Measurements from ENCODE around the gene C4orf17.

The C4orf17 gene

DNA sequence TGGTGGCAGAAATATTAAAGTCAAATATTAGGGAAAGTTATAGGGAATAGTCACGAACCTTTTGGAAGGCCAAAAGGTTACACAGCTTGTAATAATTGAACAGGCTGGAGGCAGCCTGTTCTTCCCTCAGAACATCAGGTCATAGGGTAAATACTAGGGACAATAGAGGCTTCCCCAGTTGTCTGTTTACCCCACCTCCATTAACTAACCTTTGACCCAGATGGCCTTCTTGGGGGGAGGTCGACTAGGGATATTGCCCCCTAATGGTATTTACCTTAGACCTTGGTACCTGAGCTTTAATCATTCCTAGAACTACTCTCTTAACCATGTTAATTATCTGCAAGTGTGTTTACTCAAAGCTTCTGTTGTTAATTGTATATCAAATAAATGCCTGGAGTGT lies 26.0 kb downstream of the C4orf17 start:
- in situ Hi-C loops (cut with MboI; ENCODE audit: low sequenced_read_pairs) = no loop called here

- in situ Hi-C loops (cut with MboI; ENCODE audit: low sequenced_read_pairs) = no loop called here
These were observed 26.9 kb downstream of the C4orf17 start for GRCh38 chr4:99537674-99538073.

GRCh38 chr4:99540277-99540939 lies 29.6 kb downstream of the C4orf17 start:
- in situ Hi-C loops (cut with MboI; ENCODE audit: low sequenced_read_pairs) = no loop called here

DNA sequence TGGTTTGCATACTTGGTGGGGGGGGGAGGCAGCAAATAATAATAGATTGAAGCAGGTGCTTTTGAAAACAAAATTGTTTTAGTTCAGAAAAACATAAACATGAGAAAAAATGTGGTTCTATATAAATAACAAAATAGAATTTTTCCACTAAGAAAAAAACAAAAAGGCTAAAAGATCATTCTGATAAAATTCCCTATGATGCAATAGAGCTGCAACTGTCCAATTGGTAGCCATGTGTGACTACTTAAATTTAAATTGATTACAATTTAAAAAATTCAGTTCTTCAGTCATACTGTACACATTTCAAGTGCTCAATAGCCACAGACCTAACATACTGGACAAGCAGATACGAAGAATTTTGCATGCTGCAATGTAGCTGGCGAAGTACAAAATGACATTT lies 42.1 kb downstream of the C4orf17 start:
- in situ Hi-C loops (cut with MboI; ENCODE audit: low sequenced_read_pairs) = no loop called here

GRCh38 chr4:99563310-99564186 lies 52.7 kb downstream of the C4orf17 start, which contains the start of gene TRMT10A:
Gene TRMT10A (minus strand): TSS chr4:99564039. CDS start chr4:99559338, 4,701 bp downstream.
- in situ Hi-C loops (cut with MboI; ENCODE audit: low sequenced_read_pairs) = no loop called here

DNA sequence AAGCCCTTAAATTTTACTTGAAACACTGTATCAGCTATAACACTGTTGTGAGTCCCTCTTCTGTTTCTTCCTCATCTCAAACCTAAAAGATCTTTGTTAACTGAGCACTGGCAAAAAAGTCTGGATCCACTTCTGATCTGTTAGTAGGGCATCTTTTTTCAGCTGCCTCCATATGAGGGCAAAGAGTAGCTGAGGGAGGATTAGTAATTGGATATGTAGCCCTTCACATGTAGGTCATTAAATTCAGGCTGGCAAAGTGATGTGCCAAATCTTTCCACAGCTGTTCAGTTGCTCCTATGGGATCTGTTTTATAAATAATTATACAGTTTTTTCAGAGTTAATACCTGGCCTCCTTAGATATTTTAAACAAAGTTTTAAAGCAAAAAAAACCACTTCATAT lies 54.1 kb downstream of the C4orf17 start:
- in situ Hi-C loops (cut with MboI; ENCODE audit: low sequenced_read_pairs) = no loop called here

GRCh38 chr4:99571883-99572282 lies 61.1 kb downstream of the C4orf17 start:
- in situ Hi-C loops (cut with MboI; ENCODE audit: low sequenced_read_pairs) = no loop called here

DNA sequence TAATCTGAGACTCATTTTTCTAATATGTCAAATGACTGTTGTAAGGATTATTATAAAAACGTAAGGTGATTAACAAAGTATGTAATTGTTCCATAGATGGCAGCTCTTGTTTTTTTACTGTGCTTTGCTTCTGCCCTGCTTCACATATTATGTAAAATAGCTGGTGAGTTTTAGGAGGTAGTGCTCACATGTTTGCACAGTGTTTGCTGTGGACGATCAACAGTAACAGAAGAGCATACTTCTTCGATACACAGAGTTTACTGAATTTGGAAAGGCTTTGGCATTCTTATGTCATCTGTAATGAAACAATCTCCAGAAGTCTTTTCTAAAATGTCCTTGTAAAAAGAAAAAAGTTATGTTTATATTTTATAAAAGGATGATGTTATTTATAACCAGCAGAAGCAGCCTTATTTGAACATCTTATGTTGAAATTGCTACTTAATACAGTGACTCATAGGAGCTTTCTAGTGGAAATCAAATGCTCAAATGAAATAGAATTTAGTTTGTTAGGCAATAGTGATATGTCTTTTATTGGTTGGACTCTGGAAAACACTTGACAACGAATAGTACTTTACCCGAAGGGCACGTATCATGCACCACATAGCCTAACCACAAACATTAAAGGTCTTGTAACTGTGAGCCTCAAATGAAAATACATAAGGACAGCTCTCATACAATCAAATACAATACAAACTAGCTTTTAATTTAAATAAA lies 61.9 kb downstream of the C4orf17 start:
- in situ Hi-C loops (cut with MboI; ENCODE audit: low sequenced_read_pairs) = no loop called here

DNA sequence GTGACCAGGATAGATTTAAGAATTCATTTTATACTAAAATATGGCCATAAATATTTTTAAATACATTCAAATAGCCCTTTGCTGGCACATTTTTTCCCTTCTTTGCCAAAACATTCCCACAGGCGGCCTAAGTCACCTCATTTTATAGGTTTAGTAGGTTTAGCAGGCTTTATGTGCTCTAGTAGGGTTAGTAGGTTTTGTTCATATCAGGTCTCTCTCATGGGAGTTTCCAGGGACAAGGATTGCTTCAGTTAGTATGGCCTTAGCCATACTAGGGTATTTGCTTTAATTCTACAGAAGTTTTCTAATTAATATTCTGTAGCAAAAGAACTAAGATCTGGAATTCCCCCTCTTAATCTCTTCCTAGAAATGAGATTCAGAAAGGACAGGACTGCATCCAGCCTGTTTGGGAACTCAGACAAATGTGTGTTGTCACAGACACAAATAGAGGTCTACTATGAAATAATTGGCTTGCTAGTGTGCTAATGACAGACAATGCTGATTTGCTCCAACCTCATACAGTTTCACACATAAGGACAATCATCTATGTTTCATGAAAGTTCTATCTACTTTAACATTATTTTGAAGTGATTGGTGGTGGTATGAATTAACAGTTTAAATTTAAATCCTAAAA lies 63.0 kb downstream of the C4orf17 start:
- in situ Hi-C loops (cut with MboI; ENCODE audit: low sequenced_read_pairs) = no loop called here

GRCh38 chr4:99574530-99575324 lies 63.9 kb downstream of the C4orf17 start, which contains the start of gene MTTP:
Gene MTTP (plus strand): TSS chr4:99574824. CDS start chr4:99574910, 86 bp downstream.
- in situ Hi-C loops (cut with MboI; ENCODE audit: low sequenced_read_pairs) = no loop called here

DNA sequence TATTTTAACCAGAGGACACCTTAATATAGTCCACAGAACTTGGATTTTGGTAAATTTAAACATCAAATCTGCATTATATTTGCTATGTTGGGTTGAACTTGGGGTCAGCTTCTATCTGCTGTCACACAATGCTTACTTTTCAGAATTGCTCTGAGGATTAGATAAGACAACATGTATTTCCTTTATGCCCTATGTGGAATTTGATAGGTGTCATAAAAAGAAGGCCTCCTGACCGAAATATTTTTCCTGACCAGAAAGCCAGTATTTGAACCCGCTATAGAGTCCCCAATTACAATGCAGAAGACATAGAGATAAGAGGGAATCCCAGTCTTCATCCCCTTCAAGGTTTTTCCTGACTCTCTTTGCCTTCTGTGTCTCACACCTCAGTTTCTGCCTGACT lies 67.9 kb downstream of the C4orf17 start:
- in situ Hi-C loops (cut with MboI; ENCODE audit: low sequenced_read_pairs) = no loop called here

DNA sequence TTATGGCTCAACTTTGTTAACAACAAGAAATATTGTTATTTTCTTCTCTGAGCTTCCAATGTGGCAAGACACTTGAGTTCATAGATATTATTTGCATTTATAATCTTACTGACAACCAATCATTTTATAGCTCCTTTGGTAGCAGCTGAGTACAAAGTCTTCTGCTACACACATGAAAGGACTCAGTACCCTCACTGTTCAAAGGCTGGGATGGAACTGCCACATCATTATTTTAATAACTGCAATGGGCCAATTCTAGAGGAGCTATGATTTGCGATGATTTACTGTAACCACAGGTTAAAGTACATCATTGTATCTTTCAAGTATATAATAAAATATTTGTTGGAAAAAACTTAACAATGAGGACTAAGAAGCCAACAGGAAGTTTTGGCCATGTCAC lies 74.7 kb downstream of the C4orf17 start:
- in situ Hi-C loops (cut with MboI; ENCODE audit: low sequenced_read_pairs) = no loop called here

DNA sequence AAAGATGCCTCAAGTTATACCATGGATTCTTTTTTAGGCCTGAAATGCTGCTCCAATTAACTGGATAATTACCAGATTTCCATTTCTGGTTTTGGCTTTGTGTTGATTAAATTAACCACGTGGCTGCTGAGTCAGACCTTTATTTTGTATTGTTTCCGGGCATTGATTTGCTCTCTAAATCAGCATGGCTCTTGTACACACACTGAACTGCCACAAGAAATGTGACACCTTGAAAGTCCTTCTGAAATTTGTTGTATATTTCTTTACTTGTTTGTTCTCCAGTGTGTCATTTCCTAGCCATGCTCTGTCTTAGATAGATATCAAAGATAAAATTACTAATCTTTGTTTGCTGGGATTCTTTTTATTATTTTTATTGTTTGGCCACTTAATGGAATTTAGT lies 75.5 kb downstream of the C4orf17 start:
- in situ Hi-C loops (cut with MboI; ENCODE audit: low sequenced_read_pairs) = no loop called here

- in situ Hi-C loops (cut with MboI; ENCODE audit: low sequenced_read_pairs) = no loop called here
These were observed 76.0 kb downstream of the C4orf17 start for GRCh38 chr4:99586797-99587196.

GRCh38 chr4:99587309-99587708 lies 76.5 kb downstream of the C4orf17 start:
- in situ Hi-C loops (cut with MboI; ENCODE audit: low sequenced_read_pairs) = no loop called here

GRCh38 chr4:99587803-99588202 lies 77.0 kb downstream of the C4orf17 start:
- in situ Hi-C loops (cut with MboI; ENCODE audit: low sequenced_read_pairs) = no loop called here

DNA sequence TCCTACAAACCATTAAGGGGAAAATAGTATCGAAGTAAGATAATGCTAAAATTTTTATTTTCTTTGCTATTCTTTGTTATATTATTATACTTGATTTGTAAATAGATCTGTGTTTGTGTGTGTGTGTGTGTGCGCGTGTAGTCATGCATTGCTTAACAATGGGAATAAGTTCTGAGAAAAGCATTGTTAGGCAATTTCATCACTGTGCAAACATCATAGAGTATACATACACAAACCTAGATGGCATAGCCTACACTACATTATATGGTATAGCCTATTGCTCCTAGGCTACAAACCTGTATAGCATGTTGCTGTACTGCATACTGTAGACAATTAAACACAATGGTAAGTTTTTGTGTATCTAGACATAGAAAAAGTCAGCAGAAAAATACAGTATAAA lies 80.9 kb downstream of the C4orf17 start:
- in situ Hi-C loops (cut with MboI; ENCODE audit: low sequenced_read_pairs) = no loop called here

All from hTERT RPE-1 (cell line).